ENCODE results near the gene MOCOS.

The MOCOS gene, protein sequence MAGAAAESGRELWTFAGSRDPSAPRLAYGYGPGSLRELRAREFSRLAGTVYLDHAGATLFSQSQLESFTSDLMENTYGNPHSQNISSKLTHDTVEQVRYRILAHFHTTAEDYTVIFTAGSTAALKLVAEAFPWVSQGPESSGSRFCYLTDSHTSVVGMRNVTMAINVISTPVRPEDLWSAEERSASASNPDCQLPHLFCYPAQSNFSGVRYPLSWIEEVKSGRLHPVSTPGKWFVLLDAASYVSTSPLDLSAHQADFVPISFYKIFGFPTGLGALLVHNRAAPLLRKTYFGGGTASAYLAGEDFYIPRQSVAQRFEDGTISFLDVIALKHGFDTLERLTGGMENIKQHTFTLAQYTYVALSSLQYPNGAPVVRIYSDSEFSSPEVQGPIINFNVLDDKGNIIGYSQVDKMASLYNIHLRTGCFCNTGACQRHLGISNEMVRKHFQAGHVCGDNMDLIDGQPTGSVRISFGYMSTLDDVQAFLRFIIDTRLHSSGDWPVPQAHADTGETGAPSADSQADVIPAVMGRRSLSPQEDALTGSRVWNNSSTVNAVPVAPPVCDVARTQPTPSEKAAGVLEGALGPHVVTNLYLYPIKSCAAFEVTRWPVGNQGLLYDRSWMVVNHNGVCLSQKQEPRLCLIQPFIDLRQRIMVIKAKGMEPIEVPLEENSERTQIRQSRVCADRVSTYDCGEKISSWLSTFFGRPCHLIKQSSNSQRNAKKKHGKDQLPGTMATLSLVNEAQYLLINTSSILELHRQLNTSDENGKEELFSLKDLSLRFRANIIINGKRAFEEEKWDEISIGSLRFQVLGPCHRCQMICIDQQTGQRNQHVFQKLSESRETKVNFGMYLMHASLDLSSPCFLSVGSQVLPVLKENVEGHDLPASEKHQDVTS

DNA sequence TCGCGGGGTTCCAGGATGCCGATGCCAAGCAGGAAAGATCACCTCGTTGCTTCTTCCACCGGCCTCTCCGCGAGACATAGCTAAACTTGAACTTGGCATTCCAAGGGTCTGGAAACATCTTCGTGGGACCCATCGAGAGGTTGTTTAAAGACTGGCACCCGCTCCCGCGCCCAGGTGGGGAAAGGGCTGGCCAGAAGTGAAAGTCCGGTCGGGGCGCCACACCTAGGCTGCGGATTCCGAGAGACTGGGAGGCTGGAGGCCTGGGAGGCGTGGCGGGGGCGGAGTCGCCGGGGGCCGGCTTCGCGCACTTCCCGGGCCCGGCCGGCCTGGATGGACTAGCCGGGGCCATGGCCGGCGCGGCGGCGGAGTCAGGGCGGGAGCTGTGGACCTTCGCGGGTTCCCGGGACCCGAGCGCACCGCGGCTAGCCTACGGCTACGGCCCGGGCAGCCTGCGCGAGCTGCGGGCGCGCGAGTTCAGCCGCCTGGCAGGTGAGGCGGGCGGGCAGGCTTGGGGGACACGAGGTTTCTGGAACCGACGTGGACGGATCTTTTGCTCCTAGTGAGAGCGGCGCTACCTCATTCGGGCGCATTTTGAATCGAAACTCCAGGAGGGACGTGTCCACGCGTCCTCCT is at the start of gene MOCOS:
TSS of gene MOCOS (plus strand) at position 305 of the 633 bp plus-strand sequence. CDS start at position 348, 43 bp downstream.
- peak; percentile 71 for DNase-seq (ENCODE audit: low read depth)
- TF ChIP-seq, protein P1, sequence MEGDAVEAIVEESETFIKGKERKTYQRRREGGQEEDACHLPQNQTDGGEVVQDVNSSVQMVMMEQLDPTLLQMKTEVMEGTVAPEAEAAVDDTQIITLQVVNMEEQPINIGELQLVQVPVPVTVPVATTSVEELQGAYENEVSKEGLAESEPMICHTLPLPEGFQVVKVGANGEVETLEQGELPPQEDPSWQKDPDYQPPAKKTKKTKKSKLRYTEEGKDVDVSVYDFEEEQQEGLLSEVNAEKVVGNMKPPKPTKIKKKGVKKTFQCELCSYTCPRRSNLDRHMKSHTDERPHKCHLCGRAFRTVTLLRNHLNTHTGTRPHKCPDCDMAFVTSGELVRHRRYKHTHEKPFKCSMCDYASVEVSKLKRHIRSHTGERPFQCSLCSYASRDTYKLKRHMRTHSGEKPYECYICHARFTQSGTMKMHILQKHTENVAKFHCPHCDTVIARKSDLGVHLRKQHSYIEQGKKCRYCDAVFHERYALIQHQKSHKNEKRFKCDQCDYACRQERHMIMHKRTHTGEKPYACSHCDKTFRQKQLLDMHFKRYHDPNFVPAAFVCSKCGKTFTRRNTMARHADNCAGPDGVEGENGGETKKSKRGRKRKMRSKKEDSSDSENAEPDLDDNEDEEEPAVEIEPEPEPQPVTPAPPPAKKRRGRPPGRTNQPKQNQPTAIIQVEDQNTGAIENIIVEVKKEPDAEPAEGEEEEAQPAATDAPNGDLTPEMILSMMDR (IDR thresholded peaks at IDR 0.05; ENCODE audit: insufficient read depth, low read depth, low read length, missing control alignments) = no peak
- peak within 1 kb of the TSS; percentile 76 for H3K4me3 ChIP-seq (ENCODE audit: low read length)

DNA sequence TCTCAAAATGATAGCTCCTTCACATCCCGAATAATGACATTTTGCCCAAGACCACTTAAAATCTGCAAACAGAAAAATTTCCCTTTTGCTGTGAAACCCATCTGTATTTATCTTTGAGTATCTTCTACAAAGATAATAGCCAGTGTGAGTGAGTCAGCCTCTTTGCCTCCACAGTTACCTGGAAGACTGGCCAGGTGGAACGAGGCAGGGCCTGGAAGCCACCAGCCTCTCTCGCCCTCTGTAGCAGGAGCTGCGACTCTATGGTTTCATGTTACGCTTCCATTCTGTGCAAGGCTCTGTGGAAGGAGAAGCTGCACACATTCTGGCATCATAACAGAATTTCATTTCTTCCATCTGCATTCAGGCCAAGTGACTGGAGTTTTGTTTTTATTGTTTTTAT is 48.1 kb upstream of the MOCOS start:
- TF ChIP-seq, protein P1 (IDR thresholded peaks at IDR 0.05; ENCODE audit: insufficient read depth, low read depth, low read length, missing control alignments) = no peak
- DNase-seq (ENCODE audit: low read depth) = no peak
- H3K4me3 ChIP-seq (ENCODE audit: low read length) = no peak overlapping the region

DNA sequence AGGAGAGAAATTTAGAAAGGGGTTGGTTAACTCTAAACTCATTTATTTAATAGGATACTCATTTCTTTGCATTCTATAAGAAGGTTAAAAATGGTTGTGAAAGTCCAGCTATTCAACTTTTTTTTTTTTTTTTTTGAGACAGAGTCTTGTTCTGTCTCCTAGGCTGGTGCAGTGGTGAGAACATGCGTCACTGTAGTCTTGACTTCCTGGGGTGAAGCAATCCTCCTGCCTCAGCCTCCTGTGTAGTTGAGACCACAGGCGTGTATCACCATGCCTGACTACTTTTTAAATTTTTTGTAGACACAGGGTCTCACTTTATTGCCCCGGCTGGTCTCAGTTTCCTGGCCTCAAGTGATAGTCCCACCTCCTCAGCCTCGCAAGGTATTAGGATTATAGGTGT is 45.7 kb upstream of the MOCOS start:
- no peak for DNase-seq (ENCODE audit: low read depth)
- H3K4me3 ChIP-seq (ENCODE audit: low read length) = no peak overlapping the region
- TF ChIP-seq, protein P1 (IDR thresholded peaks at IDR 0.05; ENCODE audit: insufficient read depth, low read depth, low read length, missing control alignments) = no peak

DNA sequence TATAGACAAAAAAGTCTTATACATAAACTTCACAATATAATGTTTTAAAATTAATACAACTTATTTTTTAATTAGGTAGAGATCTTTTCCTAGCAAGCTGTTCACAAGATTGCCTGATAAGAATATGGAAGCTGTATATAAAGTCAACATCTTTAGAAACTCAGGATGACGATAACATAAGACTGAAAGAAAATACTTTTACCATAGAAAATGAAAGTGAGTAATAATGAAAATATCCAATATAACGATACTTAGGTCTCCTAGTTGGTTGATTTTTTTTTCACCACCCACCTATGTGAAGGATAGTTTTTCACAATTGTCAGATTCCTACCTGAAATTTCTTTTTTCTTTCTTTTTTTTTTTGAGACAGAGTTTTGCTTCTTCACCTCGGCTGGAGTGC is 44.5 kb upstream of the MOCOS start:
- no peak for DNase-seq (ENCODE audit: low read depth)
- TF ChIP-seq, protein P1 (IDR thresholded peaks at IDR 0.05; ENCODE audit: insufficient read depth, low read depth, low read length, missing control alignments) = no peak
- no peak overlapping the region for H3K4me3 ChIP-seq (ENCODE audit: low read length)

DNA sequence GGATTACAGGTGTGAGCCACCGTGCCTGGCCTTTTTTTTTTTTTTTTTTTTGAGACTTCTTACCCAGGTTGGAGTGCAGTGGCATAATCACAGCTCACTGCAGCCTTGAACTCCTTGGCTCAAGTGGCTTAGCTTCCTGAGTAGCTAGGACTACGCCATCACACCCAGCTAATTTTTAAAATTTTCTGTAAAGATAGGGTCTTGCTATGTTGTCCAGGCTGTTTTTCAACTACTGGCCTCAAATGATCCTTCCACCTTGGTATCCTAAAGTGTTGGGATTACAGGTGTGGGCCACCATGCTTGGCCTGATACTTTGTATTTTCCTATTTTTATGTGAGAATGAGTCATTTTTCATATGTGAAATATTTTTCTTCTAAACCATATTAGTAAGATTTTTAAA is 43.9 kb upstream of the MOCOS start:
- DNase-seq (ENCODE audit: low read depth) = no peak
- no peak overlapping the region for H3K4me3 ChIP-seq (ENCODE audit: low read length)
- TF ChIP-seq, protein P1 (IDR thresholded peaks at IDR 0.05; ENCODE audit: insufficient read depth, low read depth, low read length, missing control alignments) = no peak

DNA sequence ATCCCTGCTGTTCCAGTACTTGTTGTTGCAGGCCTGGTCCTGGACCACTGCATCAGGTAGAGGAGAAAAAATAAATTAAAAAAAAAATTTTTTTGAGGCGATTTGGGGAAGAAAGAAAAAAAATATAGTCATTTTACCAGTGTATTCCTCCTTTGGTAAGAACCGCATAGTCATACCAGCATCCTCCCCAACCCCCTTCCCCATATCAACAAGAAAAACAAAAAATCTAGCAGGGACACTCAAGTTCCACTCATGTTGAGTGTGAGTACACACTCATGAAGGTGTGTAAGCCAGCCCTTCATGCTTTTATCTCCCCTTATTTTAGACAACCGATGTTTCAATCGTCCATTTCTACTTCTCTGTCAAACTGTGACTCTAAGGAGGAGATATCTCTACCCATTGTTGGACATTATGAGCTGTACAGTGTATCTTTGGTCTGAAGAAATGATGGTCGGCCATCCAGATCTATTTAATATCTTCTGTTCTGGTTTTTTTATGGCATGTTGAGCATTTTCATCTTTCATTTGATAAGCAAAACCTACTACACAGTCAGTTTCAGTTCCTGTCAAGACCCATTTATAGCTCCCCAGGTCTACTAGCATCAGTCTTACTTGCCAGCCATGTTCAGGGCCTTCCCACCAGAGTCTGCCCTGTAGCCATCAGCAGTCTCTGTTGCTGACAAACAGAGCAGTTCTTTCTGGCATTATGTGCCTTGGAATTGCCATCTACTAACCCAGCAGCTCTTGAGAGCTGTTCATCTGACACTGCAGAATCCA is 37.6 kb upstream of the MOCOS start:
- no peak overlapping the region for H3K4me3 ChIP-seq (ENCODE audit: low read length)
- TF ChIP-seq, protein P1 (IDR thresholded peaks at IDR 0.05; ENCODE audit: insufficient read depth, low read depth, low read length, missing control alignments) = no peak
- DNase-seq (ENCODE audit: low read depth) = no peak
